ENCODE results near the gene PC.

PC gene

DNA sequence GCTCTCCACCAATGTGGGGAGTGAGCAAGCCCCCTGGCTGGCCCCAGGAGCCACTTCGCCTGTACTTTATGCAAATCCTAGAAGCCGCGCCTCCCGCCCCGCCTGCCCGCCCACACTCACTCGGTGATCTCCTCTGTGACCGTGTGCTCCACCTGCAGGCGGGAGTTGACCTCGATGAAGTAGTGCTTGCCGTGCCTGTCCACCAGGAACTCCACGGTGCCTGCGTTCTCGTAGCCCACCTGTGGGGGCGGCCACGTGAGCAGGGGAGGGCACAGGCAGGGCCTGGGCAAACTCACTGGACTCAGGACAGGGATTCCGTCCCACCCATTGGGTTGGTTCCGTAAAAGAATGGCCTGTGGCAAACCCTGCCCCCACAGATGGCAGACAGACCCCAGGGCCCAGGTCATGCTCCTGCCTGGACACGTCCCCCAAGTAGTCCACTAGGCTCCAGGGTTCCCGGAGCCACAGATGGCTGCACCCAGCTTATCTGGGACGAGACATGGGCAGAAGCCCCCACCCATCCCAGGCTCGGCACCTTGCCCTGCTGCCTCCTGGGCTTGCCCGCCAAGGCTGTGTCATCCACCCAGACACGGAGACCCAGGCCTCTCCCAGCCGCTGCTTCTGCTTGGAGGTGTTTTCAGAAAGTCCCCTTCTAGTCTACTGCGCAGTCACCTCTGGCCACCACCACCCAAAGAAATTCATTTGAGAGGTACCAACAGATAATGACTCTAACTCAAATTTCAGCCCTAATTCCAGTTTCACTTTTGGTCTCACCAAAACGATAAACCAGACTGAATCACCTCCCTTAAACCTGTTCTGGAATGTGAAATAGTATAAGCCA, 89.2 kb downstream of the PC start:
- no peaks in the 10 kb centered on the region for H3K4me1 ChIP-seq (ENCODE audit: control insufficient read depth, insufficient read depth, low read length)
- H3K9me3 ChIP-seq (ENCODE audit: control insufficient read depth, low read length) = no peaks in the 10 kb centered on the region
- DNase-seq (ENCODE audit: low read depth) = no peak
- no peak overlapping the region for H3K4me3 ChIP-seq (ENCODE audit: low read length)
- no peak overlapping the region for H3K9ac ChIP-seq (ENCODE audit: low read length)
- no peaks in the 10 kb centered on the region for H3K27me3 ChIP-seq (replicated peaks; ENCODE audit: control insufficient read depth, insufficient read depth, low read length)
- H3K36me3 ChIP-seq (ENCODE audit: control insufficient read depth, insufficient read depth, low read length, severe bottlenecking) = peaks cover 41% of the 10 kb centered on the region

DNA sequence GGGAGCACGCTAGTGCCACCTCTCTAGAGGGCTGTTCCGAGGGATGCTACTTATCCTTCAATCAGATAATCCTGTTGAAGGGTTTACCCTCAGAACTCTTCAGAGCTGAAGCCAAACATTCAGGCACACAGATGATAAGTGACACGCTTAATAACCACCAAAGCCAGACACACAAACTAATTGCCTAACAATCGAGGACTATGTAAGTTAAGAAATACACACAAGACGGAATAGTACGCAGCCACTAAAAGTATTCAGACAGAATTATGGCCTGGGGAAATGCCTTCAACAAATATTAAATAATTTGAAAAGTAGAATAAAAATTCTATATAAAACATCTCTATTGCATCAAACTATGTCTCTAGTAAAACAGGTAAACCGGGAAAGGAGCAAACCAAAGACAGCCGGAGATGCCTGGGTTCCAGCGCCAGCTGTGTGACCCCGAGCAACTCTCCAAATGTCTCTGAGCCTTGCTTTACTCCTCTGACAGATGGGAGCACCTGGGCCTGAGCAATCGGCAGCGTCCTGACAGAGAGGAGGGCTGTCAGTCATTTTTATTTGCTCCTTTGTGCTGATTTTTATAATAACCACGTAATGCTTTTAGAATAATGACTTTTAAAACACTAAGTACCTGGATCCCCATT, 90.0 kb downstream of the PC start:
- Histone ChIP-seq H3K9ac (ENCODE audit: low read length) (no peak overlapping the region), H3K36me3 (ENCODE audit: control insufficient read depth, insufficient read depth, low read length, severe bottlenecking) (peaks cover 45% of the 10 kb centered on the region), H3K9me3 (ENCODE audit: control insufficient read depth, low read length) (no peaks in the 10 kb centered on the region), H3K27me3 (replicated peaks; ENCODE audit: control insufficient read depth, insufficient read depth, low read length) (no peaks in the 10 kb centered on the region), H3K4me1 (ENCODE audit: control insufficient read depth, insufficient read depth, low read length) (no peaks in the 10 kb centered on the region), H3K4me3 (ENCODE audit: low read length) (no peak overlapping the region)
- no peak for DNase-seq (ENCODE audit: low read depth)

DNA sequence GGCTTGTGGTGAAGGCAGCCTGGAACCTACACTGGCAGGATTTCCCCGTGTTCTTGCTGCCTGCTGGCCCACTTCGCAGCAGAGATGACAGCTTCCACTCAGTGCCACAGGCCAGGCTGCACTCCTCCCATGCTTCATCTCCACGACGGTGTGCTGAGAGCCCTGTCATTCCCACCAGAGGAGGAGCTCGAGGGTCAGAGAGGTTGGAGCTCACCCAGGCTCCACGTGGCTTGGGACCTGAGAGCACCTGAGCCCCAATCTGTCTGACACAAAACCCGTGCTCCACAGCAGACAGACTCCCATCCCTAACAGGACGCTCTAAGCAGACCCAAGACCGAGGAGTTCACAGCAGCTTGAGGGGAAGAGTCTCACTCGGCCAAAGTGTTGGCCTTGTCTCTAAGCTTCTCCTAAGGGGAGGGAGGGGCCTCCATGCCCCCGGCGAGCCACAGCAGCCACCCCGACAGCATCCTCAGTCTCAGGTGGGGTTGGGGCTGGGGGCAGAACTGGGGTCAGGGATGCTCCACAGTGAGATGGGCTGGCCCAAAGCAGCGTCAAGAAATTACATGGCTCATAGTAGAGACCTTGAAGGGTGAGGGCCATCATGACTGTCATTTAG, 90.7 kb downstream of the PC start:
- no peak overlapping the region for H3K4me3 ChIP-seq (ENCODE audit: low read length)
- H3K36me3 ChIP-seq (ENCODE audit: control insufficient read depth, insufficient read depth, low read length, severe bottlenecking) = peaks cover 46% of the 10 kb centered on the region
- H3K27me3 ChIP-seq (replicated peaks; ENCODE audit: control insufficient read depth, insufficient read depth, low read length) = no peaks in the 10 kb centered on the region
- no peak for DNase-seq (ENCODE audit: low read depth)
- H3K9me3 ChIP-seq (ENCODE audit: control insufficient read depth, low read length) = no peaks in the 10 kb centered on the region
- no peak overlapping the region for H3K9ac ChIP-seq (ENCODE audit: low read length)
- no peaks in the 10 kb centered on the region for H3K4me1 ChIP-seq (ENCODE audit: control insufficient read depth, insufficient read depth, low read length)

DNA sequence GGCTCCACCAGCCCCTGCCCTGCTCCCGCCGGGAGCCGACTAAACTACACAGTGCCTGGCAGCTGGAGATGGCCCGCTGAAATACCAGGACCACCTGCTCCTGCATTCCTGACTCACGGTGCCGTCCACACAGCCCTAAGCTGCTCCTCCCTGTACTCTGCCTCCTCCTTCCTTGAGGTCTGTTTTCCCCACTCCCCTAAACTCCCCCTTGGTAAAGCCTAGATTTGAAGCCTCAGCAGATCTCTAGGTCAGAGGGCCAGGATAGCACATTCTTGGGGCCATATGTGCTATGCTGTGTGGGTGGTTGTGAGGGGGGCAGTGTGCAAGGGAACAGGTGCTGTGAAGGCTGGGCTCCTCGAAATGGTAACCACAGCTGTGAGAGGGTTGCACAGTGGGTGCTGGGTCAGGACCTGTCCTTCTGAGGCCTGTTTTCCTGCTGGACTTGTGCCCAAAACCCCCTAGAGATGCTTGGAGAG, 91.6 kb downstream of the PC start:
- H3K9ac ChIP-seq (ENCODE audit: low read length) = no peak overlapping the region
- DNase-seq (ENCODE audit: low read depth) = no peak
- H3K9me3 ChIP-seq (ENCODE audit: control insufficient read depth, low read length) = no peaks in the 10 kb centered on the region
- peaks cover 49% of the 10 kb centered on the region for H3K36me3 ChIP-seq (ENCODE audit: control insufficient read depth, insufficient read depth, low read length, severe bottlenecking)
- H3K4me3 ChIP-seq (ENCODE audit: low read length) = no peak overlapping the region
- no peaks in the 10 kb centered on the region for H3K27me3 ChIP-seq (replicated peaks; ENCODE audit: control insufficient read depth, insufficient read depth, low read length)
- H3K4me1 ChIP-seq (ENCODE audit: control insufficient read depth, insufficient read depth, low read length) = no peaks in the 10 kb centered on the region

DNA sequence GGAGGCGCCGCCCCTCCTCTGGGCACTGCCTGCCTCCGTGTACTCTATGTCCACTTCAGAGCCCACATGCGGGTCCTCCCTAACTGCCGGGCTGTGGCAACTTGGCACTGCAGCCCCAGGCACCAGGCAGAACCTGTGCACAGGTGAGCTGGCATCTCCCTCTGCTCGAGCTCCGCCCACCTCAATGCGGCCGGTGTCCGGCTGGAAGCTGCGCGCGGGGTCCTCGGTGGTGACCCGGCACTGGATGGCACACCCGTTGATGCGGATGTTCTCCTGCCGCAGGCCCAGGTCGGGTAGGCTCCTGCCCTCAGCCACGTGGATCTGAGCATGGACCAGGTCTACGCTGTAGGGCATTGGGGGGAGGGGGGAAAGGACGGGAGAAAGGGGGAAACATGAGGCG, 92.2 kb downstream of the PC start:
- no peaks in the 10 kb centered on the region for H3K4me1 ChIP-seq (ENCODE audit: control insufficient read depth, insufficient read depth, low read length)
- peaks cover 46% of the 10 kb centered on the region for H3K36me3 ChIP-seq (ENCODE audit: control insufficient read depth, insufficient read depth, low read length, severe bottlenecking)
- H3K27me3 ChIP-seq (replicated peaks; ENCODE audit: control insufficient read depth, insufficient read depth, low read length) = no peaks in the 10 kb centered on the region
- H3K9me3 ChIP-seq (ENCODE audit: control insufficient read depth, low read length) = no peaks in the 10 kb centered on the region
- no peak for DNase-seq (ENCODE audit: low read depth)
- H3K9ac ChIP-seq (ENCODE audit: low read length) = no peak overlapping the region
- no peak overlapping the region for H3K4me3 ChIP-seq (ENCODE audit: low read length)

DNA sequence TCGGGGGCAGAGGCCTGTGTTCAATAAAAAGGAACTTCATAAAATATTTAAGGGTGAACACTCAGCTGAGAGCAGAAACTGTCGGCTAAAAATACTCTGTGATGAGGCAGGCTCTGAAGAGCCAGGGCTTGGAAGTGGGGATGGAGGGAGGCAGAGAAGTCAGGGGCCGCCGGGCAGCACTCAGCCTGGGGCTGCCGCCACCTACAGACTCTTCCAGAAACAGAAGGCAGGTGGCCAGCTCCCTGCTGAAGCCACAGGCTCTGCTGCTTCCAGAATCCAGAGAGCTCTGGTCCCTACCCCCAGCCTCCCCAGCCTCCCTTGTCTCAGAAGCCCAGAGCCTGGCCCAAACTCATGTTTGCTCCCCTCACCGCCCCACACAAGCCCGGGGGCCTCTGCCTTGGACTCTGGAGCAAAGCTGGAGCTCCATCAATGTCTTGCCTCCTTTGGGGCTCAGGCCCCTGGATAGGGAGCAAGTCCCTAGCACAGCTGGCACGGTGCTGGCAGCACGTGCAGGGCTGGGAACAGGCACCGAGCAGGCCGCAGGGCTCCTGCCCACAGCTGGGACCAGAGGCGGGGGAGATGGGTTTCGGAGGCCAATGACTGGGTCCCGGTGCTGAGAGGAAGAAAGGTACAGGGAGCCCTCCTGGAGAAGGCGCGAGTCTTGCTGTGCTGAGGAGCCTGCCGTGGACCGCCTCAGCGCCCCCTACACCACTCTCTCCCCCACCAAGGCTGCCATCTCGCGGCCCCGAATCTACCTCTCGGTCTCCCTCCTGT, 93.1 kb downstream of the PC start:
- no peaks in the 10 kb centered on the region for H3K4me1 ChIP-seq (ENCODE audit: control insufficient read depth, insufficient read depth, low read length)
- H3K27me3 ChIP-seq (replicated peaks; ENCODE audit: control insufficient read depth, insufficient read depth, low read length) = no peaks in the 10 kb centered on the region
- no peak for DNase-seq (ENCODE audit: low read depth)
- H3K9ac ChIP-seq (ENCODE audit: low read length) = no peak overlapping the region
- peaks cover 45% of the 10 kb centered on the region for H3K36me3 ChIP-seq (ENCODE audit: control insufficient read depth, insufficient read depth, low read length, severe bottlenecking)
- H3K4me3 ChIP-seq (ENCODE audit: low read length) = no peak overlapping the region
- H3K9me3 ChIP-seq (ENCODE audit: control insufficient read depth, low read length) = no peaks in the 10 kb centered on the region

DNA sequence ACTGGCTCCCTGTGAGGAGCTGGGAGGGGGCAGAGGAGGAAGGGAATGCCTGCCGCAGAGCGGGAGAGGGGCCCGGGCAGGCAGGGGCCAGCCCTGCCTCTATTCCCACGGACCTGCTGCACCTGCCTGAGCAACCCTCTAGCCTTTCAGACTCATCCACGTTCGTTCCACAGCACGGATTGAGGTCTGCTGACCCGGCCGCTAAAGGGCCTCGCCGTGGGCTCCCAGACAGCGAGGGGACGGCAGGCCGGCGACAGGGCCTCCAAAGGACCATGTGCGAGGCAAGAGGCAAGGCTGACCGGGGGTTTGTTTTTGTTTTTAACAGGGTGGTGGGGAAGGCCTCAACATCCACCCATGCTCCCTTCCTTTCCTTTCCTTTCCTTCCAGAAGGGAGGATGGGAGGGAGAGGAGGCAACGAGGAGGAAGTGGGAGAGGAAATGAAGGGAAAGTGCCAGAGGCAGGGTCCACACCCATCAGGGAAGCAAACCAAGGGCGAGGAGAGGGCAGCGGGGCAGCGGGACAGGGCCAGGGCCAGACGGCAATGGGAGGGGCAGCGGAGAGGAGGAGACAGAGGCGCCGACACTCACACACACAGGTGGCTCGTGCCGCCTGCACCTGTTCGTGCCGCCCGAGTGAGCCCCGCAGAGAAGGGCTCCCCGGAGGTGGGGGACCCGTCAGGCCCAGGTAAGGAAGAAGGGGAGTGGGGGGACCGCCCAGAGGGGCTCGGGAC, 93.8 kb downstream of the PC start:
- H3K4me1 ChIP-seq (ENCODE audit: control insufficient read depth, insufficient read depth, low read length) = no peaks in the 10 kb centered on the region
- no peaks in the 10 kb centered on the region for H3K27me3 ChIP-seq (replicated peaks; ENCODE audit: control insufficient read depth, insufficient read depth, low read length)
- H3K9ac ChIP-seq (ENCODE audit: low read length) = no peak overlapping the region
- H3K9me3 ChIP-seq (ENCODE audit: control insufficient read depth, low read length) = no peaks in the 10 kb centered on the region
- DNase-seq (ENCODE audit: low read depth) = no peak
- no peak overlapping the region for H3K4me3 ChIP-seq (ENCODE audit: low read length)
- peaks cover 37% of the 10 kb centered on the region for H3K36me3 ChIP-seq (ENCODE audit: control insufficient read depth, insufficient read depth, low read length, severe bottlenecking)

DNA sequence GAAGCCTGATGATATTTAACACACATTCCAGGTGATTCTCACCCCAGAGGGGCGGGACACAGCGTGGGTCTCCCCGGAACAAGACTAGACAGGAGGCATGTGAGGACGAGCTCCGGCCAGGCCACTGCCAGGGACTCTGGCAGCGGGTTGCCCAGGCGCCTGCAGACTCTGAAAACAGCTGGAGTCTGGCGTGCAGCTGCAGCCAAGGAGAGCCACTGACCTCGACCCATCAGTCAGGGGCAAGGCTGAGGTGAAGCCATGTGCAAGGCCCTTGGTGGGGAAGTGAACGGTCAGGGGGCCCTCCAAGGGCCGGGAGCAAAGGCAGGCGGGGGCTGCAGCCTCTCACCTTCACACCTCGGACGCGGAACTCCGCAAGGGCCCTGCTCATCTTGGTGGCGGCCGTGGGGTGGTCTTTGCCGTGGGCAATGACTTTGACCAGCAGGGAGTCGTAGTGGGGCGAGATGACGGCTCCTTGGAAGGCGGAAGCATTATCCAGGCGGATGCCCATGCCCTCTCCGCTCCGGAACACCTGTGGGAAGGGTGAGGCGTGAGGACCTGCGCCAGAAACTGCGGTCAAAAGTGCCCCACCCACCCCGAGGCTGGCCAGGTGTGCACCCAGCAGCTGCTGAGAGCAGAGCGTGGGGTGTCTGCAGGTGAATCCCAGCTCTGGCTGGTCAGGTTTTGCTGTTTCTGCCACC, 94.6 kb downstream of the PC start:
- no peak overlapping the region for H3K9ac ChIP-seq (ENCODE audit: low read length)
- no peak overlapping the region for H3K4me3 ChIP-seq (ENCODE audit: low read length)
- DNase-seq (ENCODE audit: low read depth) = no peak
- no peaks in the 10 kb centered on the region for H3K27me3 ChIP-seq (replicated peaks; ENCODE audit: control insufficient read depth, insufficient read depth, low read length)
- no peaks in the 10 kb centered on the region for H3K9me3 ChIP-seq (ENCODE audit: control insufficient read depth, low read length)
- H3K4me1 ChIP-seq (ENCODE audit: control insufficient read depth, insufficient read depth, low read length) = no peaks in the 10 kb centered on the region
- H3K36me3 ChIP-seq (ENCODE audit: control insufficient read depth, insufficient read depth, low read length, severe bottlenecking) = peaks cover 31% of the 10 kb centered on the region

DNA sequence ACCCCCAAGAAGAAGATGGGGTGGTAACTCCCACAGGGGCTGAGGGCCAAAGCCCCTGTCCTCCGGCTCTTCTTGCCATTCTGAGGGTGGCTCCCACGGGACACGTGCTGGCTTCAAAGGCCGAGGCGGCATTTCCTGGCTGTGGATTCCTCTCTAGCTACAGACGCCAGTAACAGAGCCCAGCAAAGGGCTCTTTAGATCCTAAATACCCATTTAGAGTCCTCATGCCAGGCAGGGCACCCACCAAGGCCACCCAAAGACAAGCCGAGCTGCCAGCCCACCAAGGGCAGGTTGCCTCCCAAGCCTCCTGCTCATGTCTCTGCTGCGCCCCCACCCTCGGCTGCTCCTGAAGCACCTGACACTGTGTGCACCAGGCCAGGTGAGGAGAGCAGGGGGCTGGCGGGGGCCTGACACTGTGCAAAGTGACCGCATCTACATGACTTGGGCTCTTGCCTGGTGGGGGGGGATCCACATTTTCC, 95.6 kb downstream of the PC start:
- DNase-seq (ENCODE audit: low read depth) = no peak
- no peaks in the 10 kb centered on the region for H3K9me3 ChIP-seq (ENCODE audit: control insufficient read depth, low read length)
- no peak overlapping the region for H3K4me3 ChIP-seq (ENCODE audit: low read length)

More for the DNA sequence above, 95.6 kb downstream of the PC start:
- Histone ChIP-seq H3K9ac (ENCODE audit: low read length) (no peak overlapping the region), H3K36me3 (ENCODE audit: control insufficient read depth, insufficient read depth, low read length, severe bottlenecking) (peaks cover 31% of the 10 kb centered on the region), H3K4me1 (ENCODE audit: control insufficient read depth, insufficient read depth, low read length) (no peaks in the 10 kb centered on the region), H3K27me3 (replicated peaks; ENCODE audit: control insufficient read depth, insufficient read depth, low read length) (no peaks in the 10 kb centered on the region)
